HCT116 (cell line): ENCODE data around the gene SPON1. TPM values are rescaled to one million over a fixed set of nuclear protein-coding genes. Genes with fewer than 3 reads are reported as not detected.

Source experiments
- ATAC-seq: fragments of 200-7000 bp; cut with Tn5 transposase; 2 replicates; pipeline ENCODE4 v1.9.1; 2020; ENCODE audit warnings: mild to moderate bottlenecking, moderate library complexity
- BruUV-seq: library from RNA; stranded (reverse); fragments of 400-500 nt; replicated peaks from 2 replicates; lab custom pipeline; 2021; lab: Mats Ljungman, UMichigan
- CTCF ChIA-PET: fragments of 300-600 bp; sonication (Branson Sonifier 250); formaldehyde crosslinking; loops from one replicate; lab custom pipeline; 2021; ENCODE audit warnings: antibody characterized with exemption; lab: Charles Lee
- POLR2A ChIA-PET: fragments of 300-600, 350-600 bp; sonication (Branson Sonifier 250); formaldehyde crosslinking; loops from one replicate; lab custom pipeline; 2021; ENCODE audit warnings: antibody characterized with exemption; lab: Charles Lee
- RAD21 ChIA-PET, 2 experiments: fragments of 300-600 bp; sonication (Branson Sonifier 250); formaldehyde crosslinking; loops; one replicate each; lab custom pipeline; 2023; ENCODE audit warnings: low total read pairs in 2 of 2; ENCODE audit not compliant: uncharacterized antibody in 2 of 2, unreplicated experiment in 2 of 2, low non-redundant PET in 1 of 2; lab: Charles Lee
- DNase-seq: peaks from one replicate; pipeline ENCODE4 v3.0.0-alpha.2; 2010; ENCODE audit warnings: low read depth, low spot score
- H2AFZ ChIP-seq: fragments of 200-600 bp; shearing (Covaris generic), sonication (generic); 2 replicates; pipeline ENCODE4 v1.6.1; 2017; ENCODE audit warnings: low read depth, mixed run types, mixed read lengths, antibody characterized with exemption, low read length; ENCODE audit not compliant: poor library complexity, severe bottlenecking
- H3K27ac ChIP-seq: 2 replicates; pipeline ENCODE4 v1.5.1; 2012; ENCODE audit warnings: low read depth, low read length
- H3K27me3 ChIP-seq: fragments of 200-600 bp; sonication (generic); 2 replicates; pipeline ENCODE4 v1.6.1; 2016; ENCODE audit warnings: mixed run types, low read length, mixed read lengths; ENCODE audit not compliant: insufficient read depth
- H3K36me3 ChIP-seq, 2 experiments: fragments of 200-500 bp in 1 of 2; fragments of 200-600 bp in 1 of 2; sonication (Bioruptor generic) in 1 of 2; sonication (generic) in 1 of 2; 2 replicates each; pipeline versions ENCODE4 v1.5.1 to v1.6.1; 2014 to 2016; ENCODE audit warnings: low read length in 2 of 2, inconsistent platforms in 1 of 2, mixed read lengths in 1 of 2, mixed run types in 1 of 2; ENCODE audit not compliant: insufficient read depth in 2 of 2, control insufficient read depth in 1 of 2
- H3K4me1 ChIP-seq, 2 experiments: fragments of 200-600 bp in 1 of 2; sonication (generic) in 1 of 2; 2 replicates each; pipeline versions ENCODE4 v1.5.1 to v1.6.1; 2012 to 2017; ENCODE audit warnings: low read length in 2 of 2, inconsistent platforms in 1 of 2, mild to moderate bottlenecking in 1 of 2, mixed read lengths in 1 of 2, mixed run types in 1 of 2, moderate library complexity in 1 of 2; ENCODE audit not compliant: insufficient read depth in 2 of 2, control insufficient read depth in 1 of 2
- H3K4me2 ChIP-seq: fragments of 200-600 bp; sonication (generic); 2 replicates; pipeline ENCODE4 v1.6.1; 2017; ENCODE audit warnings: mixed run types, low read length, mixed read lengths
- H3K4me3 ChIP-seq, 2 experiments: fragments of 200-600 bp in 1 of 2; sonication (generic) in 1 of 2; replicated peaks in 1 of 2; 2 replicates each; pipeline ENCODE4 v1.5.1; 2011 to 2016; ENCODE audit warnings: low read length in 2 of 2, control low read depth in 1 of 2, low read depth in 1 of 2, mild to moderate bottlenecking in 1 of 2, mixed read lengths in 1 of 2, mixed run types in 1 of 2
- H3K79me2 ChIP-seq: fragments of 200-600 bp; sonication (generic); 2 replicates; pipeline ENCODE4 v1.6.1; 2017; ENCODE audit warnings: mild to moderate bottlenecking, mixed run types, low read length, moderate library complexity, mixed read lengths; ENCODE audit not compliant: insufficient read depth
- H3K9ac ChIP-seq: fragments of 200-600 bp; sonication (generic); 2 replicates; pipeline ENCODE4 v1.6.1; 2016; ENCODE audit warnings: low read length, mixed read lengths
- H3K9me2 ChIP-seq: fragments of 200-600 bp; sonication (generic), shearing (Covaris generic); 2 replicates; pipeline ENCODE4 v1.6.1; 2017; ENCODE audit warnings: mixed run types, mild to moderate bottlenecking, moderate library complexity; ENCODE audit not compliant: insufficient read depth
- H3K9me3 ChIP-seq, 2 experiments: fragments of 200-500 bp in 1 of 2; fragments of 200-600 bp in 1 of 2; sonication (Bioruptor generic) in 1 of 2; sonication (generic) in 1 of 2; 2 replicates each; pipeline ENCODE4 v1.6.1; 2014 to 2017; ENCODE audit warnings: low read length in 2 of 2, mixed read lengths in 2 of 2, inconsistent platforms in 1 of 2, low read depth in 1 of 2, mild to moderate bottlenecking in 1 of 2, mixed run types in 1 of 2, moderate library complexity in 1 of 2; ENCODE audit not compliant: control insufficient read depth in 1 of 2, insufficient read depth in 1 of 2
- H4K20me1 ChIP-seq: fragments of 200-600 bp; sonication (generic), shearing (Covaris generic); 2 replicates; pipeline ENCODE4 v1.6.1; 2017; ENCODE audit warnings: mixed run types, mild to moderate bottlenecking, moderate library complexity; ENCODE audit not compliant: insufficient read depth
- CEBPB ChIP-seq: IDR thresholded peaks from 2 replicates; pipeline ENCODE4 v1.6.1; 2012; ENCODE audit warnings: low read depth
- CTCF ChIP-seq, 3 experiments: fragments of 200-600 bp in 1 of 3; sonication (generic) in 1 of 3; IDR thresholded peaks in 2 of 3; conservative IDR thresholded peaks in 1 of 3; 2 replicates each; pipeline ENCODE4 v1.5.1; 2012 to 2017; ENCODE audit warnings: low read depth in 2 of 3, low read length in 2 of 3, antibody characterized with exemption in 1 of 3, borderline replicate concordance in 1 of 3, control low read depth in 1 of 3, mild to moderate bottlenecking in 1 of 3, mixed read lengths in 1 of 3, mixed run types in 1 of 3, moderate library complexity in 1 of 3; ENCODE audit not compliant: insufficient read depth in 1 of 3
- MAX ChIP-seq: IDR thresholded peaks from 2 replicates; pipeline ENCODE4 v1.6.1; 2012
- POLR2A ChIP-seq: IDR thresholded peaks from 2 replicates; pipeline ENCODE4 v1.7.0; 2011; ENCODE audit warnings: borderline replicate concordance; ENCODE audit not compliant: insufficient read depth, insufficient read length; ENCODE audit errors: extremely low read depth
- RAD21 ChIP-seq: IDR thresholded peaks from 2 replicates; pipeline ENCODE4 v1.6.1; 2012; ENCODE audit warnings: low read depth, mild to moderate bottlenecking
- ZBTB33 ChIP-seq: IDR thresholded peaks from 2 replicates; pipeline ENCODE4 v1.6.1; 2011; ENCODE audit warnings: mild to moderate bottlenecking, low read length, moderate library complexity; ENCODE audit not compliant: insufficient replicate concordance; ENCODE audit errors: extremely low read depth
- ZNF274 ChIP-seq: fragments of 200-500 bp; sonication (Bioruptor generic); IDR thresholded peaks from 2 replicates; pipeline ENCODE4 v1.6.1; 2014; ENCODE audit warnings: mild to moderate bottlenecking, low read depth, low read length, inconsistent platforms
- intact Hi-C: fragments of 100-400 bp; cut with micrococcal nuclease; formaldehyde crosslinking; loops from 2 replicates; pipeline ENCODE4 v1.10.0; 2022
- total RNA-seq: library from RNA; stranded (reverse); gene quantifications from one replicate; pipeline ENCODE4 v1.2.1, GENCODE V29; 2021; ENCODE audit not compliant: unreplicated experiment

SPON1 gene
- total RNA-seq, 1 experiment from 2014 or later: 0.17 TPM

- Histone ChIP-seq H3K36me3 (no peaks in the 10 kb centered on the region), H3K79me2 (no peaks in the 10 kb centered on the region), H4K20me1 (no peaks in the 10 kb centered on the region), H3K4me3 (no peak overlapping the region), H3K4me1 (peaks cover 4 to 44% of the 10 kb centered on the region in 2 experiments; a peak in 3 of 4 replicates), H3K9ac (no peak overlapping the region), H2AFZ (no peak overlapping the region), H3K27me3 (no peaks in the 10 kb centered on the region), H3K27ac (no peak overlapping the region), H3K9me3 (no peaks in the 10 kb centered on the region), H3K4me2 (no peak overlapping the region), H3K9me2 (no peaks in the 10 kb centered on the region)
- TF ChIP-seq MAX (no peak), CTCF (IDR thresholded peaks at IDR 0.05 in 2 of 3, conservative IDR thresholded peaks at IDR 0.05 in 1 of 3; ENCODE audit: borderline replicate concordance in 1 of 3, insufficient read depth in 1 of 3, low read depth in 2 of 3, low read length in 2 of 3) (no peak), ZNF274 (no peak), POLR2A (no peak), RAD21 (no peak), CEBPB (no peak), ZBTB33 (no peak)
- BruUV-seq: no TSS peak
- DNase-seq (no peak), ATAC-seq (no peak)
- ChIA-PET RAD21 (no interaction called here), CTCF (no interaction called here), POLR2A (interaction anchor here (1.7 to 2.0 kb wide), 2 partner anchors 11 to 15 kb away, joined by 5 to 6 read pairs; no protein-coding TSS in a partner anchor)
- intact Hi-C loops: no loop called here
These were observed 21.6 kb upstream of the SPON1 start for GRCh38 chr11:13940907-13941256.
